Peyer's patch (tissue), 4 donors: ENCODE measurements around the gene SEPTIN7. TPM values are rescaled to one million over a fixed set of nuclear protein-coding genes. Genes with fewer than 3 reads are reported as not detected.

Source experiments
- total RNA-seq, 4 donors: library from RNA; depleted of rRNA; stranded (reverse); fragments of >200 nt; gene quantifications; one replicate each; pipeline ENCODE4 v1.1.0, GENCODE V29; 2016

The SEPTIN7 gene
- total RNA-seq, 4 donors from 2014 or later: 47.0 to 163 (median 70.7) TPM

Other genes with a start within 250 kb of the SEPTIN7 start
- 10 to 100 TPM; 20.1 to 31.5 (median 26.8) TPM for gene HERPUD2, start 105.9 kb upstream of the SEPTIN7 start, total RNA-seq